Activated CD8-positive, alpha-beta T cell treated with anti-CD3 and anti-CD28 coated beads for 36 hours (primary cell): Measurements from ENCODE around the gene FEM1B. TPM values are rescaled to one million over a fixed set of nuclear protein-coding genes. Genes with fewer than 3 reads are reported as not detected.

Experiments
- ATAC-seq: fragments of 200-7000 bp; cut with Tn5 transposase; one replicate; pipeline ENCODE4 v1.10.0; 2021; ENCODE audit warnings: mild to moderate bottlenecking, moderate library complexity
- CTCF ChIA-PET: fragments of 350-600 bp; sonication (Branson Sonifier 250); formaldehyde crosslinking; loops from one replicate; lab custom pipeline; 2021; ENCODE audit warnings: antibody characterized with exemption; lab: Charles Lee
- POLR2A ChIA-PET: fragments of 350-600 bp; sonication (Branson Sonifier 250); formaldehyde crosslinking; loops from one replicate; lab custom pipeline; 2021; ENCODE audit warnings: antibody characterized with exemption; lab: Charles Lee
- DNase-seq: peaks from one replicate; pipeline ENCODE4 v3.0.0-alpha.2; 2020
- H3K27ac Mint-ChIP-seq: one replicate; pipeline ENCODE4 v1.8.0; 2021; ENCODE audit warnings: mild to moderate bottlenecking, mixed read lengths
- H3K27me3 Mint-ChIP-seq: one replicate; pipeline ENCODE4 v1.8.0; 2021; ENCODE audit warnings: mixed read lengths
- H3K36me3 Mint-ChIP-seq: one replicate; pipeline ENCODE4 v1.8.0; 2021; ENCODE audit warnings: low read depth, mixed read lengths
- H3K4me1 Mint-ChIP-seq: one replicate; pipeline ENCODE4 v1.8.0; 2021; ENCODE audit warnings: low read depth, mixed read lengths
- H3K4me3 Mint-ChIP-seq: one replicate; pipeline ENCODE4 v1.8.0; 2021; ENCODE audit warnings: mild to moderate bottlenecking, moderate library complexity, mixed read lengths
- H3K9me3 Mint-ChIP-seq: one replicate; pipeline ENCODE4 v1.8.0; 2021; ENCODE audit warnings: mixed read lengths
- CTCF ChIP-seq: fragments of 200-600 bp; IDR thresholded peaks from one replicate; pipeline ENCODE4 v1.8.0; 2022; ENCODE audit warnings: antibody characterized with exemption, mild to moderate bottlenecking
- intact Hi-C: fragments of 100-400 bp; cut with micrococcal nuclease; formaldehyde crosslinking; loops from one replicate; pipeline ENCODE4 v1.10.0; 2022
- total RNA-seq, 2 experiments: library from RNA; stranded (reverse); gene quantifications; one replicate each; pipeline ENCODE4 v1.2.3, GENCODE V29; 2021

The FEM1B gene
- total RNA-seq, 2 experiments from 2014 or later = 37.1 to 44.4 TPM

- Mint-ChIP-seq H3K27ac (no peak overlapping the region), H3K4me3 (no peak overlapping the region), H3K36me3 (peaks cover 46% of the 10 kb centered on the region), H3K4me1 (peaks cover 67% of the 10 kb centered on the region), H3K9me3 (no peaks in the 10 kb centered on the region), H3K27me3 (no peaks in the 10 kb centered on the region)
- no peak for DNase-seq
- ChIA-PET CTCF (interaction anchor here (1.5 kb wide), 1 partner anchor 20 kb away, joined by 5 read pairs; no protein-coding TSS in a partner anchor), POLR2A (no interaction called here)
- ATAC-seq = no peak
- no peak for TF ChIP-seq CTCF
- intact Hi-C loops = no loop called here
Measured at GRCh38 chr15:68286256-68286655, 8.7 kb downstream of the FEM1B start.

GRCh38 chr15:68289057-68289456 lies 11.5 kb downstream of the FEM1B start:
- no peak for TF ChIP-seq CTCF
- H3K36me3 Mint-ChIP-seq = peaks cover 49% of the 10 kb centered on the region
- ATAC-seq (no peak), DNase-seq (no peak)
- ChIA-PET CTCF (interaction anchor here (0.6 to 4.2 kb wide), 4 partner anchors 9 to 36 kb away, joined by 3 to 25 read pairs (median 5); no protein-coding TSS in a partner anchor), POLR2A (interaction anchor here (2.0 to 2.7 kb wide), 2 partner anchors 9 to 12 kb away, joined by 8 to 18 read pairs; partner anchors contain the start of gene FEM1B)
- no peak overlapping the region for H3K4me3 Mint-ChIP-seq
- no peaks in the 10 kb centered on the region for H3K9me3 Mint-ChIP-seq
- H3K27me3 Mint-ChIP-seq = no peaks in the 10 kb centered on the region
- peaks cover 78% of the 10 kb centered on the region for H3K4me1 Mint-ChIP-seq
- H3K27ac Mint-ChIP-seq = peak overlapping the region; percentile 32
- intact Hi-C loops = no loop called here

- peak overlapping the region; percentile 32 for H3K27ac Mint-ChIP-seq
- H3K9me3 Mint-ChIP-seq = no peaks in the 10 kb centered on the region
- H3K4me1 Mint-ChIP-seq = peaks cover 78% of the 10 kb centered on the region
- H3K27me3 Mint-ChIP-seq = no peaks in the 10 kb centered on the region
- intact Hi-C loops = loop anchor here (5.0 kb wide), 1 partner anchor 37 kb away; no protein-coding TSS in a partner anchor
- CTCF ChIA-PET = interaction anchor here (0.6 to 4.2 kb wide), 6 partner anchors 9 to 37 kb away, joined by 3 to 25 read pairs (median 5); no protein-coding TSS in a partner anchor
- POLR2A ChIA-PET = interaction anchor here (0.6 to 2.7 kb wide), 3 partner anchors 10 to 21 kb away, joined by 3 to 18 read pairs (median 8); partner anchors contain the start of gene FEM1B
- H3K4me3 Mint-ChIP-seq = no peak overlapping the region
- DNase-seq (no peak), ATAC-seq (no peak)
- TF ChIP-seq CTCF = no peak
- H3K36me3 Mint-ChIP-seq = peaks cover 45% of the 10 kb centered on the region
Measured at GRCh38 chr15:68289621-68290352, 12.2 kb downstream of the FEM1B start.

GRCh38 chr15:68290715-68291114 lies 13.2 kb downstream of the FEM1B start:
- Mint-ChIP-seq H3K9me3 (no peaks in the 10 kb centered on the region), H3K4me1 (peaks cover 68% of the 10 kb centered on the region), H3K4me3 (no peak overlapping the region), H3K27ac (no peak overlapping the region), H3K36me3 (peaks cover 35% of the 10 kb centered on the region), H3K27me3 (no peaks in the 10 kb centered on the region)
- ChIA-PET POLR2A (interaction anchor here (2.0 kb wide), 1 partner anchor 11 kb away, joined by 8 read pairs; no protein-coding TSS in a partner anchor), CTCF (interaction anchor here (2.7 to 4.2 kb wide), 2 partner anchors 16 to 38 kb away, joined by 13 to 25 read pairs; no protein-coding TSS in a partner anchor)
- no peak for TF ChIP-seq CTCF
- DNase-seq (no peak), ATAC-seq (no peak)
- intact Hi-C loops = loop anchor here (5.0 kb wide), 1 partner anchor 38 kb away; no protein-coding TSS in a partner anchor
